Omental fat pad (tissue), 4 donors: ENCODE results near the gene CDC37L1. TPM values are rescaled to one million over a fixed set of nuclear protein-coding genes. Genes with fewer than 3 reads are reported as not detected.

Experiments used
- ATAC-seq: fragments of 150-250 bp; one replicate; pipeline ENCODE4 v1.9.1; 2016; ENCODE audit warnings: mild to moderate bottlenecking, moderate library complexity; ENCODE audit not compliant: low FRiP score
- DNase-seq: peaks from one replicate; pipeline ENCODE4 v3.0.0-alpha.2; 2019; ENCODE audit warnings: low spot score
- total RNA-seq, 4 donors: library from RNA; depleted of rRNA; stranded (reverse); fragments of >200 nt; gene quantifications; one replicate each; pipeline ENCODE4 v1.1.0, GENCODE V29; 2016
- TF ChIP-seq, protein P1 (sequence below), 3 donors: fragments of 450-650 bp; IDR thresholded peaks; one replicate each; pipeline ENCODE4 v1.5.1; 2016 to 2017; ENCODE audit warnings: antibody characterized with exemption in 3 of 3, mild to moderate bottlenecking in 3 of 3, moderate library complexity in 2 of 3

CDC37L1 gene
- 10 to 100 TPM; 26.3 to 46.1 (median 31.2) TPM for total RNA-seq

- TF ChIP-seq, protein P1, sequence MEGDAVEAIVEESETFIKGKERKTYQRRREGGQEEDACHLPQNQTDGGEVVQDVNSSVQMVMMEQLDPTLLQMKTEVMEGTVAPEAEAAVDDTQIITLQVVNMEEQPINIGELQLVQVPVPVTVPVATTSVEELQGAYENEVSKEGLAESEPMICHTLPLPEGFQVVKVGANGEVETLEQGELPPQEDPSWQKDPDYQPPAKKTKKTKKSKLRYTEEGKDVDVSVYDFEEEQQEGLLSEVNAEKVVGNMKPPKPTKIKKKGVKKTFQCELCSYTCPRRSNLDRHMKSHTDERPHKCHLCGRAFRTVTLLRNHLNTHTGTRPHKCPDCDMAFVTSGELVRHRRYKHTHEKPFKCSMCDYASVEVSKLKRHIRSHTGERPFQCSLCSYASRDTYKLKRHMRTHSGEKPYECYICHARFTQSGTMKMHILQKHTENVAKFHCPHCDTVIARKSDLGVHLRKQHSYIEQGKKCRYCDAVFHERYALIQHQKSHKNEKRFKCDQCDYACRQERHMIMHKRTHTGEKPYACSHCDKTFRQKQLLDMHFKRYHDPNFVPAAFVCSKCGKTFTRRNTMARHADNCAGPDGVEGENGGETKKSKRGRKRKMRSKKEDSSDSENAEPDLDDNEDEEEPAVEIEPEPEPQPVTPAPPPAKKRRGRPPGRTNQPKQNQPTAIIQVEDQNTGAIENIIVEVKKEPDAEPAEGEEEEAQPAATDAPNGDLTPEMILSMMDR (IDR thresholded peaks at IDR 0.05) = peak in 1 of 3 donors; percentile 43
- DNase-seq (peak; percentile 98), ATAC-seq (peak; percentile 99)
Measured at GRCh38 chr9:4679268-4680172, at the start of gene CDC37L1. TSS of gene CDC37L1 (plus strand) at chr9:4679569. CDS start at chr9:4679768, 199 bp downstream.

GRCh38 chr9:4630836-4631235 lies 48.5 kb upstream of the CDC37L1 start:
- no peak for ATAC-seq
- TF ChIP-seq, protein P1 (IDR thresholded peaks at IDR 0.05) = no peak
- DNase-seq = no peak

- ATAC-seq (no peak), DNase-seq (no peak)
- TF ChIP-seq, protein P1 (IDR thresholded peaks at IDR 0.05) = no peak
Measured at GRCh38 chr9:4638968-4639367, 40.4 kb upstream of the CDC37L1 start.

DNA sequence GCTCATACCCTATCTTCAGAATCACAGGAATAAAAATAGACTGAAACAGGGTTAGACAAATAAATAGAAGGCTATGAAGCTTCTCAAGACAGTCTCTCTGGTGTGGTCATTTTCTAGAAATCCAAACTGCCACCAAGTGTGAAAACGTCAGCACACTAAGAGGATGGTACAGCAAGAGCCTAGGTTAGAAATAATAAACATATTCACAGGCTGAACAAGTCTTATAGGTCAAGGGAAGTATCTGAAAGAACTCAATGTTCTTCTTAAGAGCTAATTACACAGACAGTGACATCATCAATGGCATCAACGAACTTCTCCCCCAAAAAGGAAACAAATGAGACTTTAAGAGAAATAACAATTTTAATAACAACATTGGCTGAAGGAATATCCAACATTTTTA lies 39.9 kb upstream of the CDC37L1 start:
- ATAC-seq (no peak), DNase-seq (no peak)
- TF ChIP-seq, protein P1 (IDR thresholded peaks at IDR 0.05) = no peak

- DNase-seq (no peak), ATAC-seq (no peak)
- TF ChIP-seq, protein P1 (IDR thresholded peaks at IDR 0.05) = no peak
Measured at GRCh38 chr9:4640027-4640426, 39.3 kb upstream of the CDC37L1 start.

- TF ChIP-seq, protein P1 (IDR thresholded peaks at IDR 0.05) = no peak
- DNase-seq = no peak
- no peak for ATAC-seq
Measured at GRCh38 chr9:4642351-4642750, 37.0 kb upstream of the CDC37L1 start.

DNA sequence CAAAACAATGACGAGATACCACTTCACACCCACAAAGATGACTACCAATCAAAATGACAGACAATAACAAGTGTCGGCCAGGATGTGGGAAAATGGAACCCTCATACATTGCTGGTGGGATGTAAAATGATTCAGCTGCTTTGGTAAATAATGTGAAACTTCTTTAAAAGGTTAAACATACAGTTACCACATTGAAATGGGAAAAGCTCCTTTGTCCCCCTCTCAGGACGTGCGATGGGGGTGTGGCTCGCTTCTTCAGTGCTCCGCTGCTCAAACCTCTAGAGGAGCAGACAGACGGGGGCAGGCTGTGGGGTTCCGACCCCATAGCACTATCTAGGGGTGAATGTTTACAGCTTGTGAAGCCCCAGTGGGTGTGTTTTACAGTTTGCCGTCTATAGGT lies 25.3 kb upstream of the CDC37L1 start:
- ATAC-seq = no peak
- TF ChIP-seq, protein P1 (IDR thresholded peaks at IDR 0.05) = no peak
- no peak for DNase-seq
